SK-N-MC (cell line): ENCODE data around the gene ZNF132.

ENCODE experiments used
- EZH2 ChIP-seq: fragments of 200-600 bp; sonication (generic); IDR thresholded peaks from one replicate; pipeline ENCODE4 v1.6.1; 2017; ENCODE audit warnings: antibody characterized with exemption
- POLR2AphosphoS5 ChIP-seq: IDR thresholded peaks from 2 replicates; pipeline ENCODE4 v1.6.1; 2012; ENCODE audit warnings: mild to moderate bottlenecking, low read depth, low read length, borderline replicate concordance

- TF ChIP-seq POLR2AphosphoS5 (peak; percentile 96), EZH2 (no peak)
Observed at GRCh38 chr19:58400916-58401839, 38.8 kb downstream of the ZNF132 start.
